ENCODE data around the gene PPID.
"Not testable (repeated sequence)": the region's sequence is repeated elsewhere in the genome, so short reads cannot be mapped to it uniquely, and the experiment has no call there.

PPID gene

GRCh38 chr4:158712622-158713021, 10.6 kb downstream of the PPID start:
- H3K27me3 ChIP-seq (ENCODE audit: control insufficient read depth in 2 of 2, insufficient read depth in 2 of 2, low read length in 2 of 2); H3K9me3 ChIP-seq (ENCODE audit: control insufficient read depth in 2 of 2, low read length in 2 of 2); H3K4me3 ChIP-seq (ENCODE audit: low read length in 2 of 2); H3K9ac ChIP-seq (ENCODE audit: low read depth in 1 of 2, low read length in 2 of 2); H3K27ac ChIP-seq (ENCODE audit: low read depth in 2 of 2, low read length in 2 of 2); H3K4me1 ChIP-seq (ENCODE audit: control insufficient read depth in 2 of 2, insufficient read depth in 2 of 2, low read length in 2 of 2): not testable (repeated sequence)
- peaks cover 54 to 56% of the 10 kb centered on the region in 2 donors for H3K36me3 ChIP-seq (ENCODE audit: control insufficient read depth in 2 of 2, insufficient read depth in 2 of 2, low read length in 2 of 2)

GRCh38 chr4:158710814-158711213, 12.4 kb downstream of the PPID start:
- H3K9ac ChIP-seq (ENCODE audit: low read depth in 1 of 2, low read length in 2 of 2): no peak overlapping the region
- H3K4me3 ChIP-seq (ENCODE audit: low read length in 2 of 2): no peak overlapping the region
- H3K9me3 ChIP-seq (ENCODE audit: control insufficient read depth in 2 of 2, low read length in 2 of 2): no peaks in the 10 kb centered on the region
- peaks cover 51 to 67% of the 10 kb centered on the region in 2 donors for H3K36me3 ChIP-seq (ENCODE audit: control insufficient read depth in 2 of 2, insufficient read depth in 2 of 2, low read length in 2 of 2)
- no peak overlapping the region for H3K27ac ChIP-seq (ENCODE audit: low read depth in 2 of 2, low read length in 2 of 2)
- H3K4me1 ChIP-seq (ENCODE audit: control insufficient read depth in 2 of 2, insufficient read depth in 2 of 2, low read length in 2 of 2): no peaks in the 10 kb centered on the region
- no peaks in the 10 kb centered on the region for H3K27me3 ChIP-seq (ENCODE audit: control insufficient read depth in 2 of 2, insufficient read depth in 2 of 2, low read length in 2 of 2)

GRCh38 chr4:158704274-158704673, 18.9 kb downstream of the PPID start:
- H3K27me3 ChIP-seq (ENCODE audit: control insufficient read depth in 2 of 2, insufficient read depth in 2 of 2, low read length in 2 of 2): no peaks in the 10 kb centered on the region
- no peaks in the 10 kb centered on the region for H3K9me3 ChIP-seq (ENCODE audit: control insufficient read depth in 2 of 2, low read length in 2 of 2)
- no peak overlapping the region for H3K27ac ChIP-seq (ENCODE audit: low read depth in 2 of 2, low read length in 2 of 2)
- peaks cover 27 to 36% of the 10 kb centered on the region in 2 donors for H3K36me3 ChIP-seq (ENCODE audit: control insufficient read depth in 2 of 2, insufficient read depth in 2 of 2, low read length in 2 of 2)
- no peak overlapping the region for H3K9ac ChIP-seq (ENCODE audit: low read depth in 1 of 2, low read length in 2 of 2)
- H3K4me1 ChIP-seq (ENCODE audit: control insufficient read depth in 2 of 2, insufficient read depth in 2 of 2, low read length in 2 of 2): no peaks in the 10 kb centered on the region
- H3K4me3 ChIP-seq (ENCODE audit: low read length in 2 of 2): no peak overlapping the region

- peaks cover 13 to 26% of the 10 kb centered on the region in 2 donors for H3K36me3 ChIP-seq (ENCODE audit: control insufficient read depth in 2 of 2, insufficient read depth in 2 of 2, low read length in 2 of 2)
- no peaks in the 10 kb centered on the region for H3K9me3 ChIP-seq (ENCODE audit: control insufficient read depth in 2 of 2, low read length in 2 of 2)
- no peak overlapping the region for H3K4me3 ChIP-seq (ENCODE audit: low read length in 2 of 2)
- no peaks in the 10 kb centered on the region for H3K4me1 ChIP-seq (ENCODE audit: control insufficient read depth in 2 of 2, insufficient read depth in 2 of 2, low read length in 2 of 2)
- no peak overlapping the region for H3K27ac ChIP-seq (ENCODE audit: low read depth in 2 of 2, low read length in 2 of 2)
- no peak overlapping the region for H3K9ac ChIP-seq (ENCODE audit: low read depth in 1 of 2, low read length in 2 of 2)
- H3K27me3 ChIP-seq (ENCODE audit: control insufficient read depth in 2 of 2, insufficient read depth in 2 of 2, low read length in 2 of 2): no peaks in the 10 kb centered on the region
These were observed 34.4 kb downstream of the PPID start for GRCh38 chr4:158688813-158689212.

- peaks cover 8 to 14% of the 10 kb centered on the region in 2 donors for H3K36me3 ChIP-seq (ENCODE audit: control insufficient read depth in 2 of 2, insufficient read depth in 2 of 2, low read length in 2 of 2)
These were observed 41.1 kb downstream of the PPID start for GRCh38 chr4:158682066-158682465.

GRCh38 chr4:158681629-158682028, 41.6 kb downstream of the PPID start:
- Histone ChIP-seq H3K9me3 (ENCODE audit: control insufficient read depth in 2 of 2, low read length in 2 of 2) (no peaks in the 10 kb centered on the region), H3K4me3 (ENCODE audit: low read length in 2 of 2) (no peak overlapping the region), H3K4me1 (ENCODE audit: control insufficient read depth in 2 of 2, insufficient read depth in 2 of 2, low read length in 2 of 2) (no peaks in the 10 kb centered on the region), H3K27ac (ENCODE audit: low read depth in 2 of 2, low read length in 2 of 2) (no peak overlapping the region), H3K36me3 (ENCODE audit: control insufficient read depth in 2 of 2, insufficient read depth in 2 of 2, low read length in 2 of 2) (peaks cover 6 to 10% of the 10 kb centered on the region in 2 donors), H3K9ac (ENCODE audit: low read depth in 1 of 2, low read length in 2 of 2) (no peak overlapping the region), H3K27me3 (ENCODE audit: control insufficient read depth in 2 of 2, insufficient read depth in 2 of 2, low read length in 2 of 2) (no peaks in the 10 kb centered on the region)

More at GRCh38 chr4:158682066-158682465, 41.1 kb downstream of the PPID start:
- Histone ChIP-seq H3K9me3 (ENCODE audit: control insufficient read depth in 2 of 2, low read length in 2 of 2) (no peaks in the 10 kb centered on the region), H3K27me3 (ENCODE audit: control insufficient read depth in 2 of 2, insufficient read depth in 2 of 2, low read length in 2 of 2) (no peaks in the 10 kb centered on the region), H3K9ac (ENCODE audit: low read depth in 1 of 2, low read length in 2 of 2) (no peak overlapping the region), H3K4me1 (ENCODE audit: control insufficient read depth in 2 of 2, insufficient read depth in 2 of 2, low read length in 2 of 2) (no peaks in the 10 kb centered on the region), H3K27ac (ENCODE audit: low read depth in 2 of 2, low read length in 2 of 2) (no peak overlapping the region), H3K4me3 (ENCODE audit: low read length in 2 of 2) (no peak overlapping the region)

GRCh38 chr4:158678767-158679166, 44.4 kb downstream of the PPID start:
- no peak overlapping the region for H3K9ac ChIP-seq (ENCODE audit: low read depth in 1 of 2, low read length in 2 of 2)
- no peak overlapping the region for H3K4me3 ChIP-seq (ENCODE audit: low read length in 2 of 2)
- H3K27me3 ChIP-seq (ENCODE audit: control insufficient read depth in 2 of 2, insufficient read depth in 2 of 2, low read length in 2 of 2): no peaks in the 10 kb centered on the region
- no peak overlapping the region for H3K27ac ChIP-seq (ENCODE audit: low read depth in 2 of 2, low read length in 2 of 2)
- H3K36me3 ChIP-seq (ENCODE audit: control insufficient read depth in 2 of 2, insufficient read depth in 2 of 2, low read length in 2 of 2): peaks cover 3% of the 10 kb centered on the region in 2 donors
- no peaks in the 10 kb centered on the region for H3K4me1 ChIP-seq (ENCODE audit: control insufficient read depth in 2 of 2, insufficient read depth in 2 of 2, low read length in 2 of 2)
- no peaks in the 10 kb centered on the region for H3K9me3 ChIP-seq (ENCODE audit: control insufficient read depth in 2 of 2, low read length in 2 of 2)

GRCh38 chr4:158676076-158676475, 47.1 kb downstream of the PPID start:
- H3K4me1 ChIP-seq (ENCODE audit: control insufficient read depth in 2 of 2, insufficient read depth in 2 of 2, low read length in 2 of 2): peaks cover 5 to 6% of the 10 kb centered on the region in 2 donors
- no peak overlapping the region for H3K9ac ChIP-seq (ENCODE audit: low read depth in 1 of 2, low read length in 2 of 2)
- no peaks in the 10 kb centered on the region for H3K9me3 ChIP-seq (ENCODE audit: control insufficient read depth in 2 of 2, low read length in 2 of 2)
- H3K27ac ChIP-seq (ENCODE audit: low read depth in 2 of 2, low read length in 2 of 2): no peak overlapping the region
- H3K4me3 ChIP-seq (ENCODE audit: low read length in 2 of 2): no peak overlapping the region
- no peaks in the 10 kb centered on the region for H3K27me3 ChIP-seq (ENCODE audit: control insufficient read depth in 2 of 2, insufficient read depth in 2 of 2, low read length in 2 of 2)
- H3K36me3 ChIP-seq (ENCODE audit: control insufficient read depth in 2 of 2, insufficient read depth in 2 of 2, low read length in 2 of 2): peaks cover 0 to 3% of the 10 kb centered on the region in 2 donors

GRCh38 chr4:158673633-158674032, 49.6 kb downstream of the PPID start:
- Histone ChIP-seq H3K27me3 (ENCODE audit: control insufficient read depth in 2 of 2, insufficient read depth in 2 of 2, low read length in 2 of 2) (no peaks in the 10 kb centered on the region), H3K9ac (ENCODE audit: low read depth in 1 of 2, low read length in 2 of 2) (no peak overlapping the region), H3K9me3 (ENCODE audit: control insufficient read depth in 2 of 2, low read length in 2 of 2) (no peaks in the 10 kb centered on the region), H3K36me3 (ENCODE audit: control insufficient read depth in 2 of 2, insufficient read depth in 2 of 2, low read length in 2 of 2) (peaks cover 0 to 3% of the 10 kb centered on the region in 2 donors), H3K27ac (ENCODE audit: low read depth in 2 of 2, low read length in 2 of 2) (no peak overlapping the region), H3K4me3 (ENCODE audit: low read length in 2 of 2) (no peak overlapping the region), H3K4me1 (ENCODE audit: control insufficient read depth in 2 of 2, insufficient read depth in 2 of 2, low read length in 2 of 2) (peaks cover 11 to 12% of the 10 kb centered on the region in 2 donors)

- peak within 1 kb of the TSS; percentile 97 to 99 for H3K4me3 ChIP-seq (ENCODE audit: low read length in 2 of 2)
- H3K9ac ChIP-seq (ENCODE audit: low read depth in 1 of 2, low read length in 2 of 2): peak within 1 kb of the TSS; percentile 88 to 99
- no peaks in the 10 kb centered on the region for H3K9me3 ChIP-seq (ENCODE audit: control insufficient read depth in 2 of 2, low read length in 2 of 2)
- peaks cover 0 to 3% of the 10 kb centered on the region in 2 donors for H3K36me3 ChIP-seq (ENCODE audit: control insufficient read depth in 2 of 2, insufficient read depth in 2 of 2, low read length in 2 of 2)
- peaks cover 11 to 12% of the 10 kb centered on the region in 2 donors for H3K4me1 ChIP-seq (ENCODE audit: control insufficient read depth in 2 of 2, insufficient read depth in 2 of 2, low read length in 2 of 2)
- H3K27ac ChIP-seq (ENCODE audit: low read depth in 2 of 2, low read length in 2 of 2): peak within 1 kb of the TSS; percentile 96 to 99
- H3K27me3 ChIP-seq (ENCODE audit: control insufficient read depth in 2 of 2, insufficient read depth in 2 of 2, low read length in 2 of 2): no peaks in the 10 kb centered on the region
These were observed 51.0 kb downstream of the PPID start, which contains the start of gene ETFDH for GRCh38 chr4:158671915-158672806. Gene ETFDH, plus strand, starts transcription at chr4:158672296. Its CDS starts 161 bp downstream, at chr4:158672457.
